ENCODE measurements around the gene CADM4. TPM values are rescaled to one million over a fixed set of nuclear protein-coding genes. Genes with fewer than 3 reads are reported as not detected.

The CADM4 gene
- total and polyA plus RNA-seq, 10 of the 15 experiments (the other 5 are each of a cell fraction or from before 2014, with no cell fraction given): 0.04 to 0.12 (median 0.08) TPM; not detected in 5

GRCh38 chr19:43619262-43620060 lies 20.2 kb downstream of the CADM4 start, which contains the start of gene ZNF428 (continued):
- TF ChIP-seq NRF1 (conservative IDR thresholded peaks at IDR 0.05; ENCODE audit: low read depth, low read length) (peak; percentile 77), EGR1 (IDR thresholded peaks at IDR 0.05; ENCODE audit: borderline replicate concordance in 1 of 2, low read depth in 2 of 2, low read length in 2 of 2) (peak in 1 of 2 experiments; percentile 2; a peak in 1 of 3 replicates), PAX8 (IDR thresholded peaks at IDR 0.05) (no peak), CREB1 (IDR thresholded peaks at IDR 0.05; ENCODE audit: low read depth) (0 out of 2 replicates have a peak, but pooled peaks have one; percentile 24), SMARCA5 (IDR thresholded peaks at IDR 0.05) (peak; percentile 77), FOXK2 (IDR thresholded peaks at IDR 0.05) (peak; percentile 69; the same call in 1 of the 2 replicates), NR2F1 (conservative IDR thresholded peaks at IDR 0.05) (peak; percentile 51; the same call in 1 of the 2 replicates), BMI1 (IDR thresholded peaks at IDR 0.05; ENCODE audit: borderline replicate concordance) (no peak), POLR2AphosphoS2 (IDR thresholded peaks at IDR 0.05; ENCODE audit: low read depth, low read length) (0 out of 2 replicates have a peak, but pooled peaks have one; percentile 53), KAT2A (conservative IDR thresholded peaks at IDR 0.05; ENCODE audit: control insufficient read depth, low read depth, low read length) (no peak), TAF1 (IDR thresholded peaks at IDR 0.05; ENCODE audit: borderline replicate concordance, low read depth, low read length) (0 out of 2 replicates have a peak, but pooled peaks have one; percentile 17), CBX3 (IDR thresholded peaks at IDR 0.05; ENCODE audit: borderline replicate concordance, low read depth) (no peak), RUNX3 (IDR thresholded peaks at IDR 0.05; ENCODE audit: low read length) (peak; percentile 29), POLR2A (IDR thresholded peaks at IDR 0.05; ENCODE audit: low read depth, low read length) (peak; percentile 87), NBN (IDR thresholded peaks at IDR 0.05) (peak; percentile 60; the same call in 1 of the 2 replicates), BCL11A (IDR thresholded peaks at IDR 0.05; ENCODE audit: low read depth, low read length) (no peak), RELB (IDR thresholded peaks at IDR 0.05; ENCODE audit: low read depth) (0 out of 2 replicates have a peak, but pooled peaks have one; percentile 32), SREBF2 (IDR thresholded peaks at IDR 0.05; ENCODE audit: low read length) (no peak), SMAD5 (IDR thresholded peaks at IDR 0.05; ENCODE audit: low read depth) (peak; percentile 84), IKZF1 (conservative IDR thresholded peaks at IDR 0.05) (peak; percentile 94), HDGF (IDR thresholded peaks at IDR 0.05) (peak; percentile 21), ZZZ3 (IDR thresholded peaks at IDR 0.05; ENCODE audit: control insufficient read depth, insufficient read length, low read depth) (no peak), YY1 (IDR thresholded peaks at IDR 0.05; ENCODE audit: low read depth, low read length) (peak; percentile 62; the same call in 1 of the 2 replicates), HCFC1 (IDR thresholded peaks at IDR 0.05; ENCODE audit: low read length) (peak; percentile 38), SIX5 (IDR thresholded peaks at IDR 0.05; ENCODE audit: low read depth, low read length, severe bottlenecking) (peak; percentile 2)
- TF ChIP-seq, protein P1, sequence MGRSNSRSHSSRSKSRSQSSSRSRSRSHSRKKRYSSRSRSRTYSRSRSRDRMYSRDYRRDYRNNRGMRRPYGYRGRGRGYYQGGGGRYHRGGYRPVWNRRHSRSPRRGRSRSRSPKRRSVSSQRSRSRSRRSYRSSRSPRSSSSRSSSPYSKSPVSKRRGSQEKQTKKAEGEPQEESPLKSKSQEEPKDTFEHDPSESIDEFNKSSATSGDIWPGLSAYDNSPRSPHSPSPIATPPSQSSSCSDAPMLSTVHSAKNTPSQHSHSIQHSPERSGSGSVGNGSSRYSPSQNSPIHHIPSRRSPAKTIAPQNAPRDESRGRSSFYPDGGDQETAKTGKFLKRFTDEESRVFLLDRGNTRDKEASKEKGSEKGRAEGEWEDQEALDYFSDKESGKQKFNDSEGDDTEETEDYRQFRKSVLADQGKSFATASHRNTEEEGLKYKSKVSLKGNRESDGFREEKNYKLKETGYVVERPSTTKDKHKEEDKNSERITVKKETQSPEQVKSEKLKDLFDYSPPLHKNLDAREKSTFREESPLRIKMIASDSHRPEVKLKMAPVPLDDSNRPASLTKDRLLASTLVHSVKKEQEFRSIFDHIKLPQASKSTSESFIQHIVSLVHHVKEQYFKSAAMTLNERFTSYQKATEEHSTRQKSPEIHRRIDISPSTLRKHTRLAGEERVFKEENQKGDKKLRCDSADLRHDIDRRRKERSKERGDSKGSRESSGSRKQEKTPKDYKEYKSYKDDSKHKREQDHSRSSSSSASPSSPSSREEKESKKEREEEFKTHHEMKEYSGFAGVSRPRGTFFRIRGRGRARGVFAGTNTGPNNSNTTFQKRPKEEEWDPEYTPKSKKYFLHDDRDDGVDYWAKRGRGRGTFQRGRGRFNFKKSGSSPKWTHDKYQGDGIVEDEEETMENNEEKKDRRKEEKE (IDR thresholded peaks at IDR 0.05): 0 out of 2 replicates have a peak, but pooled peaks have one; percentile 27
- TF ChIP-seq, protein P2, sequence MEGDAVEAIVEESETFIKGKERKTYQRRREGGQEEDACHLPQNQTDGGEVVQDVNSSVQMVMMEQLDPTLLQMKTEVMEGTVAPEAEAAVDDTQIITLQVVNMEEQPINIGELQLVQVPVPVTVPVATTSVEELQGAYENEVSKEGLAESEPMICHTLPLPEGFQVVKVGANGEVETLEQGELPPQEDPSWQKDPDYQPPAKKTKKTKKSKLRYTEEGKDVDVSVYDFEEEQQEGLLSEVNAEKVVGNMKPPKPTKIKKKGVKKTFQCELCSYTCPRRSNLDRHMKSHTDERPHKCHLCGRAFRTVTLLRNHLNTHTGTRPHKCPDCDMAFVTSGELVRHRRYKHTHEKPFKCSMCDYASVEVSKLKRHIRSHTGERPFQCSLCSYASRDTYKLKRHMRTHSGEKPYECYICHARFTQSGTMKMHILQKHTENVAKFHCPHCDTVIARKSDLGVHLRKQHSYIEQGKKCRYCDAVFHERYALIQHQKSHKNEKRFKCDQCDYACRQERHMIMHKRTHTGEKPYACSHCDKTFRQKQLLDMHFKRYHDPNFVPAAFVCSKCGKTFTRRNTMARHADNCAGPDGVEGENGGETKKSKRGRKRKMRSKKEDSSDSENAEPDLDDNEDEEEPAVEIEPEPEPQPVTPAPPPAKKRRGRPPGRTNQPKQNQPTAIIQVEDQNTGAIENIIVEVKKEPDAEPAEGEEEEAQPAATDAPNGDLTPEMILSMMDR (IDR thresholded peaks at IDR 0.05 in 2 of 3, conservative IDR thresholded peaks at IDR 0.05 in 1 of 3; ENCODE audit: control insufficient read depth in 2 of 3, extremely low read depth in 1 of 3, insufficient read depth in 1 of 3, low read depth in 3 of 3, low read length in 3 of 3): no peak
